ENCODE results near the gene HECTD1. TPM values are rescaled to one million over a fixed set of nuclear protein-coding genes. Genes with fewer than 3 reads are reported as not detected.

Gene HECTD1
- total RNA-seq, 1 donor from 2014 or later, result 110 TPM

- Histone ChIP-seq H3K79me2 (ENCODE audit: insufficient read depth, low read length) (no peaks in the 10 kb centered on the region), H3K4me1 (ENCODE audit: insufficient read depth, low read length) (no peaks in the 10 kb centered on the region), H3K9me3 (ENCODE audit: insufficient read depth, low read depth, low read length) (no peaks in the 10 kb centered on the region), H2AFZ (ENCODE audit: low read depth, low read length) (no peak overlapping the region), H4K20me1 (ENCODE audit: insufficient read depth, low read length) (peaks cover 5% of the 10 kb centered on the region), H3K4me3 (ENCODE audit: insufficient read depth, low read depth, low read length) (no peak overlapping the region), H3K27me3 (ENCODE audit: insufficient read depth, low read length) (no peaks in the 10 kb centered on the region), H3K27ac (ENCODE audit: low read depth, low read length) (no peak overlapping the region), H3K9ac (ENCODE audit: low read length) (no peak overlapping the region), H3K36me3 (ENCODE audit: insufficient read depth, low read length) (peaks cover 45% of the 10 kb centered on the region), H3K4me2 (ENCODE audit: low read length) (no peak overlapping the region)
- no peak for DNase-seq (ENCODE audit: low read depth)
- Mint-ChIP-seq H3K27me3 (ENCODE audit: low read depth, unreplicated experiment) (no peaks in the 10 kb centered on the region), H3K27ac (ENCODE audit: unreplicated experiment) (no peak overlapping the region), H3K4me1 (ENCODE audit: low read depth, unreplicated experiment) (peaks cover 2% of the 10 kb centered on the region), H3K9me3 (ENCODE audit: unreplicated experiment) (no peaks in the 10 kb centered on the region), H3K4me3 (ENCODE audit: unreplicated experiment) (no peak overlapping the region), H3K36me3 (ENCODE audit: low read depth, unreplicated experiment) (peaks cover 7% of the 10 kb centered on the region)
- TF ChIP-seq, protein P1, sequence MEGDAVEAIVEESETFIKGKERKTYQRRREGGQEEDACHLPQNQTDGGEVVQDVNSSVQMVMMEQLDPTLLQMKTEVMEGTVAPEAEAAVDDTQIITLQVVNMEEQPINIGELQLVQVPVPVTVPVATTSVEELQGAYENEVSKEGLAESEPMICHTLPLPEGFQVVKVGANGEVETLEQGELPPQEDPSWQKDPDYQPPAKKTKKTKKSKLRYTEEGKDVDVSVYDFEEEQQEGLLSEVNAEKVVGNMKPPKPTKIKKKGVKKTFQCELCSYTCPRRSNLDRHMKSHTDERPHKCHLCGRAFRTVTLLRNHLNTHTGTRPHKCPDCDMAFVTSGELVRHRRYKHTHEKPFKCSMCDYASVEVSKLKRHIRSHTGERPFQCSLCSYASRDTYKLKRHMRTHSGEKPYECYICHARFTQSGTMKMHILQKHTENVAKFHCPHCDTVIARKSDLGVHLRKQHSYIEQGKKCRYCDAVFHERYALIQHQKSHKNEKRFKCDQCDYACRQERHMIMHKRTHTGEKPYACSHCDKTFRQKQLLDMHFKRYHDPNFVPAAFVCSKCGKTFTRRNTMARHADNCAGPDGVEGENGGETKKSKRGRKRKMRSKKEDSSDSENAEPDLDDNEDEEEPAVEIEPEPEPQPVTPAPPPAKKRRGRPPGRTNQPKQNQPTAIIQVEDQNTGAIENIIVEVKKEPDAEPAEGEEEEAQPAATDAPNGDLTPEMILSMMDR (IDR thresholded peaks at IDR 0.05; ENCODE audit: insufficient read depth, low read depth, low read length), result no peak
- no peak for TF ChIP-seq EZH2 (IDR thresholded peaks at IDR 0.05; ENCODE audit: insufficient read depth, low read length)
- FAIRE-seq, result no peak
These were observed 78.7 kb downstream of the HECTD1 start for GRCh38 chr14:31128601-31129526.

- Histone ChIP-seq H4K20me1 (ENCODE audit: insufficient read depth, low read length) (peaks cover 5% of the 10 kb centered on the region), H3K9me3 (ENCODE audit: insufficient read depth, low read depth, low read length) (no peaks in the 10 kb centered on the region), H3K4me1 (ENCODE audit: insufficient read depth, low read length) (no peaks in the 10 kb centered on the region), H3K36me3 (ENCODE audit: insufficient read depth, low read length) (peaks cover 44% of the 10 kb centered on the region), H3K79me2 (ENCODE audit: insufficient read depth, low read length) (no peaks in the 10 kb centered on the region), H3K27me3 (ENCODE audit: insufficient read depth, low read length) (no peaks in the 10 kb centered on the region), H2AFZ (ENCODE audit: low read depth, low read length) (no peak overlapping the region), H3K9ac (ENCODE audit: low read length) (no peak overlapping the region), H3K27ac (ENCODE audit: low read depth, low read length) (no peak overlapping the region), H3K4me3 (ENCODE audit: insufficient read depth, low read depth, low read length) (no peak overlapping the region), H3K4me2 (ENCODE audit: low read length) (no peak overlapping the region)
- TF ChIP-seq EZH2 (IDR thresholded peaks at IDR 0.05; ENCODE audit: insufficient read depth, low read length), result no peak
- TF ChIP-seq, protein P1 (IDR thresholded peaks at IDR 0.05; ENCODE audit: insufficient read depth, low read depth, low read length), result no peak
- H3K9me3 Mint-ChIP-seq (ENCODE audit: unreplicated experiment), result no peaks in the 10 kb centered on the region
- H3K36me3 Mint-ChIP-seq (ENCODE audit: low read depth, unreplicated experiment), result peaks cover 10% of the 10 kb centered on the region
- H3K27ac Mint-ChIP-seq (ENCODE audit: unreplicated experiment), result no peak overlapping the region
- FAIRE-seq, result no peak
- no peak overlapping the region for H3K4me3 Mint-ChIP-seq (ENCODE audit: unreplicated experiment)
- DNase-seq (ENCODE audit: low read depth), result no peak
- H3K4me1 Mint-ChIP-seq (ENCODE audit: low read depth, unreplicated experiment), result peaks cover 2% of the 10 kb centered on the region
- no peaks in the 10 kb centered on the region for H3K27me3 Mint-ChIP-seq (ENCODE audit: low read depth, unreplicated experiment)
These were observed 79.9 kb downstream of the HECTD1 start for GRCh38 chr14:31127690-31128089.

DNA sequence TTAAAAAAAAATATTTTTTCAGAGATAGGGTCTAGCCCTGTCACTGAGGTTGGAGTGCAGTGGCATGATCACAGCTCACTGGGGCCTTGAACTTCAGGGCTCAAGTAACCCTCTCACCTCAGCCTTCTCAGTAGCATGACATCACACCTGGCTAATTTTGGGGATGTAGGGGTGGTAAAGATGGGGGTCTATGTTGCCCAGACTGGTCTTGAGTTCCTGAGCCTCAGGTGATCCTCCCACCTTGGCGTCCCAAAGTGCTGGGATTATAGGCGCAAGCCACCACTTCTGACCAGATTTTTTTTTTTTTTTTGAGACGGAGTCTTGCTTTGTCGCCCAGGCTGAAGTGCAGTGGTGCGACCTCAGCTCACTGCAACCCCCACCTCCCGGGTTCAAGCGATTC, 80.9 kb downstream of the HECTD1 start:
- Mint-ChIP-seq H3K36me3 (ENCODE audit: low read depth, unreplicated experiment) (peaks cover 12% of the 10 kb centered on the region), H3K4me1 (ENCODE audit: low read depth, unreplicated experiment) (peaks cover 2% of the 10 kb centered on the region), H3K9me3 (ENCODE audit: unreplicated experiment) (no peaks in the 10 kb centered on the region), H3K4me3 (ENCODE audit: unreplicated experiment) (no peak overlapping the region), H3K27me3 (ENCODE audit: low read depth, unreplicated experiment) (no peaks in the 10 kb centered on the region), H3K27ac (ENCODE audit: unreplicated experiment) (no peak overlapping the region)
- no peak overlapping the region for H3K9ac ChIP-seq (ENCODE audit: low read length)
- H3K4me1 ChIP-seq (ENCODE audit: insufficient read depth, low read length), result no peaks in the 10 kb centered on the region
- no peak overlapping the region for H3K4me2 ChIP-seq (ENCODE audit: low read length)
- peaks cover 49% of the 10 kb centered on the region for H3K36me3 ChIP-seq (ENCODE audit: insufficient read depth, low read length)
- DNase-seq (ENCODE audit: low read depth) (no peak), FAIRE-seq (no peak)
- no peaks in the 10 kb centered on the region for H3K79me2 ChIP-seq (ENCODE audit: insufficient read depth, low read length)
- H2AFZ ChIP-seq (ENCODE audit: low read depth, low read length), result no peak overlapping the region
- no peak overlapping the region for H3K27ac ChIP-seq (ENCODE audit: low read depth, low read length)
- no peak overlapping the region for H3K4me3 ChIP-seq (ENCODE audit: insufficient read depth, low read depth, low read length)
- TF ChIP-seq, protein P1 (IDR thresholded peaks at IDR 0.05; ENCODE audit: insufficient read depth, low read depth, low read length), result no peak
- TF ChIP-seq EZH2 (IDR thresholded peaks at IDR 0.05; ENCODE audit: insufficient read depth, low read length), result no peak
- no peaks in the 10 kb centered on the region for H3K27me3 ChIP-seq (ENCODE audit: insufficient read depth, low read length)
- H4K20me1 ChIP-seq (ENCODE audit: insufficient read depth, low read length), result peaks cover 5% of the 10 kb centered on the region
- H3K9me3 ChIP-seq (ENCODE audit: insufficient read depth, low read depth, low read length), result no peaks in the 10 kb centered on the region
